Stomach smooth muscle (tissue), 2 donors: Measurements from ENCODE around the gene HMGXB3.

Source experiments
- H3K27ac ChIP-seq: one replicate; pipeline ENCODE4 v1.7.0; 2013; ENCODE audit warnings: mild to moderate bottlenecking, low read length, inconsistent platforms
- H3K27me3 ChIP-seq, 2 donors: one replicate each; pipeline ENCODE4 v1.7.0; 2013; ENCODE audit warnings: low read length in 2 of 2; ENCODE audit not compliant: insufficient read depth in 2 of 2, control insufficient read depth in 1 of 2
- H3K36me3 ChIP-seq, 2 donors: one replicate each; pipeline ENCODE4 v1.7.0; 2013; ENCODE audit warnings: low read length in 2 of 2; ENCODE audit not compliant: control insufficient read depth in 2 of 2, insufficient read depth in 2 of 2
- H3K4me1 ChIP-seq: one replicate; pipeline ENCODE4 v1.7.0; 2013; ENCODE audit warnings: low read length; ENCODE audit not compliant: control insufficient read depth, insufficient read depth
- H3K4me3 ChIP-seq, 2 donors: one replicate each; pipeline ENCODE4 v1.7.0; 2013; ENCODE audit warnings: low read length in 2 of 2
- H3K9ac ChIP-seq, 2 donors: one replicate each; pipeline ENCODE4 v1.7.0; 2013; ENCODE audit warnings: low read length in 2 of 2, mild to moderate bottlenecking in 1 of 2
- H3K9me3 ChIP-seq, 2 donors: one replicate each; pipeline ENCODE4 v1.7.0; 2013; ENCODE audit warnings: low read length in 2 of 2; ENCODE audit not compliant: control insufficient read depth in 2 of 2
- donor health status: healthy.
- donor health status: Pancreatic carcinoma.

HMGXB3 gene

DNA sequence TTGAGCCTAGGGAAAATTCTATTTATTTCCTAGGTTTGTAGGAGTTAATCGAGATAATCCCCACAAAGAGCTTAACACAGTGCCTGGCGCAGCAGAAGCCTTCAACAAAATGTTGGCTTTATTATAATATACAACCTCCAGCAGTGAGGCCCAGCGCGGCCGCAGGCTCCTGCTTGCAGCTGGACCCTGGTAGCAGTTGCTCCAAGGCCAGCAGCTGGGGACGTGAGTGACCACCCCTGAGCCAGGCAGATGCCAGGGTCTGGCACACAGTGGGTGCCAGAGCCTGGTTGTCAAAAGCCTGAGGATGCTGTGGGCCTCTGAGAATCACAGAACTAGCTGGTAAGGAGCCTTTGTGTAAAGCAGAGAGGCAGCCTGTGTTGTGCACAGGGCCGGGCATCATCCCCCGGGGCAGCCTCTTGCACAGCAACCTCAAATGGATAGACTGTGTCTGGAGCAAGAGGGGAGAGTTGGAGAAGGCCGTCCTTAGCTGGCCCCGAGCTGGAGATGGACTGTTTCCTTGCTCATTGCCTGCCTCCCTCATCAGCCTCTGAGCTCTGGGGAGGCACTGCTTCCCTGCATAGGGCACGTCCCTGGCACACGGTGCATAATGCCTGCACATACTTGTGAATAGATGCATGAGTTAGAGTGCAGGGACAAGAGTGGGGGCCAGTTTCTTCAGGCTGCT is 68.6 kb downstream of the HMGXB3 start:
- H3K4me1 ChIP-seq: peaks cover 3% of the 10 kb centered on the region
- H3K27ac ChIP-seq: no peak overlapping the region
- no peak overlapping the region for H3K4me3 ChIP-seq
- H3K9ac ChIP-seq: no peak overlapping the region
- H3K27me3 ChIP-seq: peaks cover 0 to 2% of the 10 kb centered on the region in 2 donors
- H3K9me3 ChIP-seq: peaks cover 0 to 3% of the 10 kb centered on the region in 2 donors
- no peaks in the 10 kb centered on the region for H3K36me3 ChIP-seq

GRCh38 chr5:150069672-150070627 is 69.4 kb downstream of the HMGXB3 start:
- H3K27me3 ChIP-seq: peaks cover 0 to 2% of the 10 kb centered on the region in 2 donors
- peaks cover 0 to 3% of the 10 kb centered on the region in 2 donors for H3K9me3 ChIP-seq
- no peaks in the 10 kb centered on the region for H3K36me3 ChIP-seq
- H3K9ac ChIP-seq: no peak overlapping the region
- no peak overlapping the region for H3K27ac ChIP-seq
- H3K4me1 ChIP-seq: peaks cover 3% of the 10 kb centered on the region
- no peak overlapping the region for H3K4me3 ChIP-seq

- no peak overlapping the region for H3K27ac ChIP-seq
- no peak overlapping the region for H3K4me3 ChIP-seq
- H3K36me3 ChIP-seq: no peaks in the 10 kb centered on the region
- peaks cover 0 to 2% of the 10 kb centered on the region in 2 donors for H3K27me3 ChIP-seq
- peaks cover 0 to 3% of the 10 kb centered on the region in 2 donors for H3K9me3 ChIP-seq
- H3K4me1 ChIP-seq: no peaks in the 10 kb centered on the region
- no peak overlapping the region for H3K9ac ChIP-seq
These were observed 70.3 kb downstream of the HMGXB3 start for GRCh38 chr5:150070821-150071220.

DNA sequence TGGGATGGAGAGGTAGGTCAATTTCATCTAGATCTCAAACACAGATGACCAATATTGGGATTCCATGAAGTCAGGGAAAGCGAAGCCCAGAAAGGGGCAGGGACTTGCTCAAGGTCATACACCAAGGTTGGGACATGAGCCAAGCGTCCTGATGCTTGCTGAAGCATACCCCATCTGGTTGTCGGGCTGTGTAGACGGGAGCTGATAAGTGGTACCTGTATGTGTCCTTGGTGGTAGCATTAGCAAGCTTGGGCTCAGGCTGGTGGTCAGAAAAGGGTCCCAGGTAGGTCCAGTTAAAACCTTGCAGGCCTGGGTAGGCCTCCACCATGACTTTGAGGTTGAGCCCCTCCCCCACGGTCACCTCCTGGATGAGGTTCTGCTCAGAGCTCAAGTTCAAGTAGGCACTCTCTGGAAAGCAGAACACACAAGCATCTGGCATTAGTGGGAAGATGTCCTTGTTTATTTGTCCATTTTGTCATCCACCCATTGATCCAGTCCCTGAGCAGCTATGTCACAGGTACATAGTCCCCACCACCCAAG is 72.6 kb downstream of the HMGXB3 start:
- no peak overlapping the region for H3K27ac ChIP-seq

GRCh38 chr5:150073677-150074076 is 73.1 kb downstream of the HMGXB3 start:
- Histone ChIP-seq H3K9me3 (peaks cover 0 to 3% of the 10 kb centered on the region in 2 donors), H3K4me3 (no peak overlapping the region), H3K36me3 (no peaks in the 10 kb centered on the region), H3K27ac (no peak overlapping the region), H3K9ac (no peak overlapping the region), H3K27me3 (peaks cover 0 to 1% of the 10 kb centered on the region in 2 donors), H3K4me1 (no peaks in the 10 kb centered on the region)

More for the DNA sequence above, 72.6 kb downstream of the HMGXB3 start:
- Histone ChIP-seq H3K4me1 (no peaks in the 10 kb centered on the region), H3K9ac (no peak overlapping the region), H3K27me3 (peaks cover 0 to 2% of the 10 kb centered on the region in 2 donors), H3K36me3 (no peaks in the 10 kb centered on the region), H3K4me3 (no peak overlapping the region), H3K9me3 (peaks cover 0 to 3% of the 10 kb centered on the region in 2 donors)

DNA sequence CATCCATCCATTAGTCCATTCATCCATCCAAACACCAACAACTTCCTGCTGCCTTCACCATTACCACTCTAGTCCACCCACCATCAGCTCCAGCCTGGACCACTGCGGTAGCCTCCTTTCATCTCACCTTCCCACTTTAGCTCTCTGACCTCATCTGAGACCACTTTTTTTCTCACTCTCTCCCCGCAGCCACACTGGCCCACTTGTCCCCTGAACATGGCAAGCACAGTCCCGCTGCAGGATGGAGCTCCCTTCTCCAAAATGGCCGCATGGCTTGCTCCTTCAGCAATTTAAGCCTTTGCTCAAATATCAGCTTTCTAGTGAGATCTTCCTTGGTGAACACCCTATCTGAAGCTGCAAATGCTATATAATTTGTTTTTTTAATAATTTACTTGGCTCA is 74.7 kb downstream of the HMGXB3 start:
- H3K36me3 ChIP-seq: no peaks in the 10 kb centered on the region
- peaks cover 0 to 3% of the 10 kb centered on the region in 2 donors for H3K9me3 ChIP-seq
- H3K27me3 ChIP-seq: no peaks in the 10 kb centered on the region

DNA sequence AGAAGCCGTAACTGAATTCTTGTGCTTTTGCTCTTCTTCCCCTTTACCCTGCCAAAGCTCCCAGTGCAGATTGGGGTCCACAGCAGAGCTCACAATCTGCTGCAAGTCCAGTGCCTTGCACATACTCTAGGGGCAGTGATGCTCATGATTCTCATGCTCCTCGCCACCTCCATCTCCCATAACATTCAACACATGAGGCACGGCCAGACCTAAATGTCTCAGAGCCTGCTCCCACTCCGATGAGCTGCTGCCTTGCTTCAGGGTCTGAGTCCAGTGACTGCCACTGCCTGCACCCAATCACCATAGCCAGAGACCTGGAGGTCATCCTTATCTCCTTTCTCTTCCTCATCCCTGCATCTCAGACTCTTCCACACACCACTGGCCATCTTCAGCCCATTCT is 75.3 kb downstream of the HMGXB3 start:
- H3K4me3 ChIP-seq: no peak overlapping the region
- H3K4me1 ChIP-seq: peaks cover 2% of the 10 kb centered on the region
- peaks cover 0 to 3% of the 10 kb centered on the region in 2 donors for H3K9me3 ChIP-seq
- no peaks in the 10 kb centered on the region for H3K27me3 ChIP-seq
- H3K36me3 ChIP-seq: no peaks in the 10 kb centered on the region
- no peak overlapping the region for H3K9ac ChIP-seq
- H3K27ac ChIP-seq: no peak overlapping the region

More for the DNA sequence above, 74.7 kb downstream of the HMGXB3 start:
- H3K9ac ChIP-seq: no peak overlapping the region
- peaks cover 2% of the 10 kb centered on the region for H3K4me1 ChIP-seq
- H3K4me3 ChIP-seq: no peak overlapping the region
- no peak overlapping the region for H3K27ac ChIP-seq

DNA sequence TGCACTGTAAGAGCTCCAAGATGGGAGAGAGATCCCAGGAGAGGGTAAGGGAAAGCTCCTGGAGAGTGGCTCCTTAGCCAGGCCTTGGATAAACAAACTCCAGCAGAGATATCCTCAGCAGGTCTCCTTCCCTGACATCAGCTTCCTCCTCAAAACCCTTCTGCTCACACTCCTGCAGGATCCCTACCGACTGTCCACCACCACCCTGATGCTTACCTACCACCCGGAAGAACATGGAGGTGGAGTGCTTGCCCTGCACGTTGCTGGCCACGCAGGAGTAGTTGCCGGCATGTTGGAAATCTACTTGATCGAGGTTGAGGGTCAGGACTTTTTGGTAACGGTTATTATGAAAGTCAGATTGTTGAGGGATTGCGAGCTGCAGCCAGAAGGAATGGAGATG is 76.5 kb downstream of the HMGXB3 start:
- H3K4me1 ChIP-seq: peaks cover 2% of the 10 kb centered on the region
- peaks cover 0 to 3% of the 10 kb centered on the region in 2 donors for H3K9me3 ChIP-seq
- no peaks in the 10 kb centered on the region for H3K36me3 ChIP-seq
- no peak overlapping the region for H3K27ac ChIP-seq
- H3K4me3 ChIP-seq: no peak overlapping the region
- no peak overlapping the region for H3K9ac ChIP-seq
- H3K27me3 ChIP-seq: no peaks in the 10 kb centered on the region

GRCh38 chr5:150077996-150078801 is 77.7 kb downstream of the HMGXB3 start:
- no peaks in the 10 kb centered on the region for H3K27me3 ChIP-seq
- peaks cover 2% of the 10 kb centered on the region for H3K4me1 ChIP-seq
- H3K9ac ChIP-seq: no peak overlapping the region
- no peaks in the 10 kb centered on the region for H3K36me3 ChIP-seq
- H3K4me3 ChIP-seq: no peak overlapping the region
- H3K9me3 ChIP-seq: peaks cover 0 to 2% of the 10 kb centered on the region in 2 donors
- no peak overlapping the region for H3K27ac ChIP-seq
